ENCODE data around the gene GANC.

GRCh38 chr15:42368096-42368495, 95.1 kb downstream of the GANC start:
- TF ChIP-seq CTCF (conservative IDR thresholded peaks at IDR 0.05; ENCODE audit: low read length), result no peak
- TF ChIP-seq EZH2phosphoT487 (IDR thresholded peaks at IDR 0.05; ENCODE audit: borderline replicate concordance), result no peak
